Small intestine (tissue), 7 donors: ENCODE measurements around the gene SLC8A1. TPM values are rescaled to one million over a fixed set of nuclear protein-coding genes. Genes with fewer than 3 reads are reported as not detected.

Experiments used
- DNase-seq, 2 donors: peaks; one replicate each; pipeline versions ENCODE4 v3.0.0 to v3.0.0-alpha.2; 2013
- FAIRE-seq: peaks from 2 replicates; lab custom pipeline; 2012; peaks lifted over from hg19 to GRCh38; lab: Jason Lieb, UNC
- H3K27ac ChIP-seq, 3 donors: one replicate each; pipeline ENCODE4 v1.5.1; 2013; ENCODE audit warnings: low read length in 2 of 3, mild to moderate bottlenecking in 2 of 3, control low read depth in 1 of 3, inconsistent platforms in 1 of 3, low read depth in 1 of 3, moderate library complexity in 1 of 3
- H3K27me3 ChIP-seq, 3 donors: one replicate each; pipeline ENCODE4 v1.6.1; 2013; ENCODE audit warnings: low read length in 3 of 3, inconsistent platforms in 1 of 3; ENCODE audit not compliant: control insufficient read depth in 3 of 3, insufficient read depth in 3 of 3
- H3K36me3 ChIP-seq, 3 donors: one replicate each; pipeline ENCODE4 v1.6.1; 2013; ENCODE audit warnings: low read length in 3 of 3, inconsistent platforms in 1 of 3, low read depth in 1 of 3, mild to moderate bottlenecking in 1 of 3, moderate library complexity in 1 of 3; ENCODE audit not compliant: control insufficient read depth in 3 of 3, insufficient read depth in 2 of 3
- H3K4me1 ChIP-seq, 3 donors: one replicate each; pipeline ENCODE4 v1.6.1; 2013; ENCODE audit warnings: low read length in 2 of 3, inconsistent platforms in 1 of 3, low read depth in 1 of 3, mild to moderate bottlenecking in 1 of 3, moderate library complexity in 1 of 3; ENCODE audit not compliant: control insufficient read depth in 3 of 3, insufficient read depth in 2 of 3
- H3K4me3 ChIP-seq, 3 donors: one replicate each; pipeline ENCODE4 v1.5.1; 2013; ENCODE audit warnings: low read length in 3 of 3, control low read depth in 1 of 3, inconsistent platforms in 1 of 3, low read depth in 1 of 3, mild to moderate bottlenecking in 1 of 3, moderate library complexity in 1 of 3
- H3K9me3 ChIP-seq, 2 donors: one replicate each; pipeline ENCODE4 v1.6.1; 2013; ENCODE audit warnings: low read depth in 1 of 2, low read length in 1 of 2; ENCODE audit not compliant: control insufficient read depth in 2 of 2, insufficient read depth in 1 of 2
- WGBS, 3 donors: extraction: QIAGEN DNeasy Blood & Tissue Kit; methylation state at CpG; one replicate each; pipeline ENCODE4 v1.1.7; 2013; 5-methylcytosine and 5-hydroxymethylcytosine counted together
- polyA plus RNA-seq, 4 donors: library from polyadenylated mRNA; stranded (reverse) in 3 of 4; unstranded in 1 of 4; fragments of 200-250 nt in 3 of 4; fragments of 120-200 nt in 1 of 4; gene quantifications; one replicate each; pipeline versions ENCODE4 v1.2.1 to v1.2.3, GENCODE V29; 2013
- donor health status: healthy with polysubstance abuse.
- donor health status: control.
- donor health status: control.
- donor health status: Bipolar disorder and iron deficiency.
- donor health status: healthy.

SLC8A1 gene
- polyA plus RNA-seq, 4 donors: 0.22 to 5.6 (median 1.9) TPM

DNA sequence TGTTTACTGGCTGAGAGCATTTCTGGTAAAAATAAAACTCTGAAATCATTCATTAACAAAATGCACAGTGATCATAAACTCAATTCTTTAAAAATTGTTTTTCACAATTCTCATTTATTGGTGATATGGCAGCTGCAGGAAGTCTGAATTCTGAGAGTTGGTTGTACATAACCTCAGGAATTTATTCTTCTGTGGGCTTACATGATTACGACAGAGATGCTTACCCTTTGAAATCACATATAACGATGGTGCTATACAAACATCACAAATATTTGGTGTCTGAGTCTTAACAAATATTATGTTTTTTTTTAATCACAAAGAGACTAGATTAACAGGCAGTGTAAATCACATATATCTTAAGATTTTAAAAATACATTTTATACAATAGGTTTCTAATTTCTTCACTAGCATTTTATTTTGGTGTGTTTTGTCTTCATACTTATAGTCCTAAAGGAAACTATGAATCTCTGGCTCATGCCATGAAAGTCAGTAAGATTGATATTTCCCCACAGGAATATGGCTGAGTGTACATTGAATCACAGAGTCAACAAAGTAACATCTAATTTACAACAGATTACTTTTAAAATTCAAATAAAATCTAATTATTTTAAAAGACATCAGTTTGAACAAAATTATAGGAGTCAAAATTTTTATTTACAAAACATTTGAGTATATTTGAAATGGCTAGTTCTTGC is 354.1 kb downstream of the SLC8A1 start:
- 70 to 81% (median 74%) methylated on average over 2 of the region's 2 CpGs for WGBS, 3 donors
- no peaks in the 10 kb centered on the region for H3K36me3 ChIP-seq
- FAIRE-seq (peak; percentile 39), DNase-seq (no peak)
- no peak overlapping the region for H3K27ac ChIP-seq
- no peaks in the 10 kb centered on the region for H3K27me3 ChIP-seq
- H3K9me3 ChIP-seq: no peaks in the 10 kb centered on the region
- H3K4me3 ChIP-seq: no peak overlapping the region
- no peaks in the 10 kb centered on the region for H3K4me1 ChIP-seq

DNA sequence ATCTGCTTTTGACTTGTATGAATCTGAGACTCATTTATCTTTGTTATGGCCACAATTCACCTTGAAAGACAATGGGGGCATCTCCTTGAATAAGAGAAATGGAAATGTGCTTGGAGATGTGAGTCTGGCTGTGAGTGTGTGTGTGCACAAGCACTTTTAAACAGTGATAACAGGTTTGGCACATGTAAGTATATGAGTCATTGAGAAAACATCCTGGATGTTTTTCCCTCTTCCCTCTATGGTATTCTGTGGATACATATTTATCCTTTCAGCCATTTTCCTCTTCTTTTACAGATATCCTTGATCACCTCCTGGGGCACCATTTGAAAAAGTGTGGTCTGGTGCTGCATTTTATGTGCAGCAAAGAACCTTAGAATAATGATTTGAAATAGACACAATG is 355.5 kb downstream of the SLC8A1 start:
- no peaks in the 10 kb centered on the region for H3K9me3 ChIP-seq
- FAIRE-seq (no peak), DNase-seq (peak in 1 of 2 donors; percentile 19)
- no peaks in the 10 kb centered on the region for H3K27me3 ChIP-seq
- no peak overlapping the region for H3K4me3 ChIP-seq
- H3K27ac ChIP-seq: no peak overlapping the region
- H3K36me3 ChIP-seq: no peaks in the 10 kb centered on the region
- no peaks in the 10 kb centered on the region for H3K4me1 ChIP-seq

DNA sequence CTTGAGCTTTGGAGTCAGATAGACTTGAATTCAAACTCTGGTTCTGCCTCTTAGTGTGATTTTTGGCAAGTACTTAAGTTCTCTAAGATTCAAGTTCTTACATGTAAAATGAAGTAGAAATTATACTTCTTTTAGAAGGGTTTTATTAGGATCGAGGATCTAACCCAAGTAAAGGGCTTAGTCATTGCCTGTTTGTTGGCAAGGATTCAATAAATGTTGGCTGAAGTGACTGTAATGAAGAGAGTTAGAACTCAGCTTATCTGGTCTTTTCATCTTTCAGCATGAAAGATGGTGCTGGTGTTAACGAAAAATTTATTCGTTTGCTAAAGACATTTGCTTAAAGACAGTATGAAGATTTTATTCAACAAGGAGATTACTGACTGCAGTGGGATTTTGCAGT is 356.9 kb downstream of the SLC8A1 start:
- Histone ChIP-seq H3K27me3 (no peaks in the 10 kb centered on the region), H3K4me3 (no peak overlapping the region), H3K4me1 (no peaks in the 10 kb centered on the region), H3K27ac (no peak overlapping the region), H3K36me3 (no peaks in the 10 kb centered on the region), H3K9me3 (no peaks in the 10 kb centered on the region)
- FAIRE-seq (no peak), DNase-seq (no peak)
- 47 to 67% (median 58%) methylated on average over 3 of the region's 3 CpGs for WGBS, 3 donors

DNA sequence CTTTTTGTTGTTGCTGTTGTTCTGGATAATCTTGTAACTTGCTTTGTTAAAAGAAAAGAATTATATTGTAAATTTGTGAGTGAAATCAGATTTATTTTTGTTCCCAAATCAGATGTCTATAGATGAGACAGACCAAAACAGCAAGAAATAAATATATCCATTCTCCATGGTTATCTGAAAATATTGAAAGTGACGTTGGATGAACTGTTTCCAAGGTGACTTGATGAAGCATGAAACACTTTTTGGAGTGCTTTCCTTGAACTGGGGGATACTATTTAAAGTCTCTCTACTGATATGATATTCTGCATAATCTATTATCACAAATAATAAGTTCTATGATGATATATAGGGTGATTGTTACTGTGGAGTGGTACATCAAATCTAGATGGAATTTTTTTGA is 357.4 kb downstream of the SLC8A1 start:
- FAIRE-seq (no peak), DNase-seq (no peak)
- Histone ChIP-seq H3K27me3 (no peaks in the 10 kb centered on the region), H3K36me3 (no peaks in the 10 kb centered on the region), H3K4me3 (no peak overlapping the region), H3K4me1 (no peaks in the 10 kb centered on the region), H3K9me3 (no peaks in the 10 kb centered on the region), H3K27ac (no peak overlapping the region)
- WGBS, 3 donors: 79 to 88% (median 80%) methylated on average over 1 of the region's 1 CpG

DNA sequence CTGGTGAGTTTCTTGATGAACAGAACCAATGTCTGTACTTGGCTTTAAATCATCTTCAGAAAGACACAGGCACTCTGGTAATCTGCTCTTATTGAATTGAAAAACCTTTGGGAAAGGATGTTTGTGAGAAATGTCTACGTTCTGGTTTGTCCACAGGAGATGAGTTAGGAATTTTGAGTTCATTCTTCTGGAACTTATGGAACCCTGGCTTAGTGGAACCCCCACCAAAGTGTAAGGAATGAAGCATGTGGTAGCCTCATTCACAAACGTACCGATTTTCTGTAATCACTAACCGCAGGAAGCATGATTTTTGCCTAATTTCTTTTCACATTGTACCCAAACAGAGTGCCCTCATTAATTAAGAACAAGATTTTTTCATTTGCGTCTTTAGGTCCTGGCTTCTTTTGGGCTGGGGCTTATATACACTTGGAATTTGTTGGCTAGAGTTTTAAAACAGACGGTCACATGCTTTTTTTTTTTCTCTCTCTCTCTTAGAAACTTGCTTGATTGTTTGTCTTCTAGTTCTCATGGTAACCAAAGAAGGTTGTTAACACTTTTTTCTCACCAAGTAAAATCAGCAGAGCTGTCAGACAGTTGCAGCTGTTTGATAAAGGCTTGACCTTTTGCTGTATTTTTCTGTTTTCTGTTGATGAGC is 358.7 kb downstream of the SLC8A1 start:
- peak in 1 of 2 donors; percentile 51 for DNase-seq
- WGBS, 3 donors: 41 to 52% (median 44%) methylated on average over 6 of the region's 6 CpGs

DNA sequence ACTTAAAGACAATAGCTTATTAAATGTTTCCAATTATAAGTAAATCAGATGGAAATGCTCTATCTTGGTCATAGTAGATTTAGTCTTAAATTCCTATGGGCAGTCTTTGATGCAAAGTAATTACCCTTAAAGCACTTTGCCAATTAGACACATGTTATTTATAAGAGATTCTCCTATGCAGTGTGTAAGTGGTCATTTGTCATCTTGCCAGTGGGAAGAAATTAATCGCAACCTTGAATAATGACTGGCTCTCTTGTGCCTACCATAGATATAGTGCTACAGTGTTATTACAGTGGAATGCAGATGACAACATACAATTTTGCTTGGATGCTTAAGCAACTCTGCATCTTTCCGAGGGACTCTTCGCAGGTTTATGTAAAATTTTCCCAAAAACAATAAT is 361.8 kb downstream of the SLC8A1 start:
- FAIRE-seq: no peak
- H3K4me1 ChIP-seq: no peaks in the 10 kb centered on the region
- 89 to 95% (median 91%) methylated on average over 3 of the region's 3 CpGs for WGBS, 3 donors
- H3K4me3 ChIP-seq: no peak overlapping the region
- H3K9me3 ChIP-seq: no peaks in the 10 kb centered on the region
- no peaks in the 10 kb centered on the region for H3K27me3 ChIP-seq
- no peak for DNase-seq
- H3K36me3 ChIP-seq: no peaks in the 10 kb centered on the region
- H3K27ac ChIP-seq: no peak overlapping the region

More for the DNA sequence above, 358.7 kb downstream of the SLC8A1 start:
- Histone ChIP-seq H3K27me3 (no peaks in the 10 kb centered on the region), H3K36me3 (no peaks in the 10 kb centered on the region), H3K27ac (no peak overlapping the region), H3K4me3 (no peak overlapping the region), H3K9me3 (no peaks in the 10 kb centered on the region), H3K4me1 (no peaks in the 10 kb centered on the region)
- no peak for FAIRE-seq

DNA sequence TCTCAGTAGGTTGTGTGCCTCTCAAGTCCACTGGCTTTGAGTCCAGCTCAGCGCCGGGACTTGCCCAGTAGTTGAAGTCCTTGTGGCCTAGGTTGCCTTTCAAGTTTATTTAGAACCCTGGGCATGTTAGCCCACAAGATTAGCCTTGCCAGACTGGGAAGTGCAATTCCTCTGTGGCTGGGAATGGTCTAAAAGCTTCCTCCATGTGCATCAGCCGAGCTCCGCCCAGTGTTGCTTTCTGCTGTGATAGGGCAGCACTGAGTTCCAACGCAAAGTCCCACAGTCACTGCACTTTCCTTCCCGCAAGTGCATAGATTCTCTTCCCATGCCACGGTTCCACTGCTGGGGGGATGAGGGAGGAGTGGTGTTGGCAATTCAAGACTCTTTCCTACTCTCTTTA is 364.0 kb downstream of the SLC8A1 start:
- FAIRE-seq (no peak), DNase-seq (no peak)

DNA sequence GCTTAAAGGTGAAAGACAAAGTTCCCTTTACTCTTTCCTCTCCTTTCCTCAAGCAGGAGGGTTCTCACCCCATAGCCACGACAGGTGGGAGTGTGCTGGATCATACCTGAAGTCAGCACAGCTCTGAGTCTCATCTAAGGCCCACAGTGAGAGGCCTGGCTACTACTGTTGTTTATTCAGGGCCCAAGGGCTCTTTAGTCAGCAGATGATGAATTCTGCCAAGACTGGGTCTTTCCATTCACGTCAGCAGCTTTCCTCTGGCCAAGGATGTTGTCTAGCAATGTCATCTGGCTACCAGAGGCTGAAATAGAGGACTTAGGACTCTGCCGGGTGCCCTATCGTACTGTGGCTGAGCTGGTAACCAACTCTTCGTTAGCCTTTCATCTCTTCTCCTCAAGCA is 364.5 kb downstream of the SLC8A1 start:
- 74 to 78% (median 76%) methylated on average over 5 of the region's 5 CpGs for WGBS, 3 donors
- Histone ChIP-seq H3K27me3 (no peaks in the 10 kb centered on the region), H3K4me3 (no peak overlapping the region), H3K36me3 (no peaks in the 10 kb centered on the region), H3K4me1 (no peaks in the 10 kb centered on the region), H3K9me3 (no peaks in the 10 kb centered on the region), H3K27ac (peak overlapping the region in 1 of 3 donors; percentile 30)
- FAIRE-seq (no peak), DNase-seq (no peak)

More for the DNA sequence above, 364.0 kb downstream of the SLC8A1 start:
- Histone ChIP-seq H3K4me3 (no peak overlapping the region), H3K27ac (peak overlapping the region in 1 of 3 donors; percentile 30), H3K4me1 (no peaks in the 10 kb centered on the region), H3K27me3 (no peaks in the 10 kb centered on the region), H3K9me3 (no peaks in the 10 kb centered on the region), H3K36me3 (no peaks in the 10 kb centered on the region)
- WGBS, 3 donors: 88 to 93% (median 92%) methylated on average over 7 of the region's 7 CpGs
